K562 (cell line): ENCODE measurements around the gene LPGAT1. TPM values are rescaled to one million over a fixed set of nuclear protein-coding genes. Genes with fewer than 3 reads are reported as not detected.

ENCODE experiments used
- ATAC-seq: fragments of 200-7000 bp; cut with Tn5 transposase; 3 replicates; pipeline ENCODE4 v1.9.1; 2020; ENCODE audit warnings: moderate library complexity
- BruUV-seq: library from RNA; stranded (reverse); fragments of 400-500 nt; replicated peaks from 2 replicates; lab custom pipeline; 2021; lab: Mats Ljungman, UMichigan
- CTCF ChIA-PET: fragments of 300-600 bp; formaldehyde crosslinking; extraction: SDS; loops from one replicate; lab custom pipeline; 2021; ENCODE audit warnings: low intra/inter-chr PET ratio; lab: Yijun Ruan, JAX
- POLR2A ChIA-PET: fragments of 300-600, 350-650 bp; sonication (Branson Sonifier 250); formaldehyde crosslinking; extraction: SDS; loops from one replicate; lab custom pipeline; 2021; ENCODE audit warnings: antibody characterized with exemption, inconsistent platforms; lab: Yijun Ruan, JAX
- DNase-seq, 4 experiments: peaks; one replicate each; pipeline versions ENCODE4 v3.0.0 to v3.0.0-alpha.2; 2011 to 2018; ENCODE audit warnings: low spot score in 3 of 4, mixed read lengths in 3 of 4; ENCODE audit errors: extremely low read depth in 1 of 4
- FAIRE-seq: peaks from 2 replicates; lab custom pipeline; 2011; peaks lifted over from hg19 to GRCh38; lab: Jason Lieb, UNC
- H2AFZ ChIP-seq: 2 replicates; pipeline ENCODE4 v1.6.0; 2011; ENCODE audit warnings: low read depth, low read length, control low read depth, inconsistent platforms
- H3K27ac ChIP-seq: fragments of 200-600 bp; 3 replicates; pipeline ENCODE4 v1.8.0; 2011; ENCODE audit warnings: low read depth, mild to moderate bottlenecking, control low read depth, inconsistent platforms, low read length, moderate library complexity, mixed read lengths; ENCODE audit errors: extremely low read depth
- H3K27me3 ChIP-seq, 2 experiments: fragments of 300-600 bp in 1 of 2; 2 replicates in 1 of 2; 3 replicates in 1 of 2; pipeline versions ENCODE4 v1.6.0 to v1.8.0; 2011; ENCODE audit warnings: inconsistent platforms in 2 of 2, low read length in 2 of 2, mild to moderate bottlenecking in 1 of 2, mixed read lengths in 1 of 2, moderate library complexity in 1 of 2; ENCODE audit not compliant: control insufficient read depth in 2 of 2, insufficient read depth in 2 of 2
- H3K36me3 ChIP-seq: fragments of 300-600 bp; 3 replicates; pipeline ENCODE4 v1.8.0; 2011; ENCODE audit warnings: mild to moderate bottlenecking, low read length, inconsistent platforms; ENCODE audit not compliant: control insufficient read depth, insufficient read depth
- H3K4me1 ChIP-seq, 2 experiments: fragments of 200-600 bp in 1 of 2; replicated peaks in 1 of 2; 2 replicates in 1 of 2; 3 replicates in 1 of 2; pipeline versions ENCODE4 v1.5.1 to v1.8.0; 2011; ENCODE audit warnings: inconsistent platforms in 2 of 2, low read length in 2 of 2, mild to moderate bottlenecking in 1 of 2, mixed read lengths in 1 of 2, moderate library complexity in 1 of 2; ENCODE audit not compliant: control insufficient read depth in 2 of 2, insufficient read depth in 2 of 2
- H3K4me2 ChIP-seq: 2 replicates; pipeline ENCODE4 v1.6.1; 2011; ENCODE audit warnings: low read length, control low read depth, inconsistent platforms, mixed read lengths; ENCODE audit not compliant: insufficient read depth
- H3K4me3 ChIP-seq: fragments of 200-600 bp; sonication (generic), shearing (Covaris generic); 2 replicates; pipeline ENCODE4 v1.5.1; 2016; ENCODE audit warnings: control low read depth, inconsistent platforms
- H3K79me2 ChIP-seq: fragments of 200-600 bp; 3 replicates; pipeline ENCODE4 v1.8.0; 2011; ENCODE audit warnings: low read length, inconsistent platforms; ENCODE audit not compliant: control insufficient read depth, insufficient read depth
- H3K9ac ChIP-seq, 2 experiments: 2 replicates each; pipeline versions ENCODE4 v1.6.0 to v1.6.1; 2011; ENCODE audit warnings: low read depth in 2 of 2, low read length in 2 of 2, control low read depth in 1 of 2, inconsistent platforms in 1 of 2, mild to moderate bottlenecking in 1 of 2, mixed read lengths in 1 of 2; ENCODE audit not compliant: insufficient read depth in 1 of 2
- H3K9me1 ChIP-seq: one replicate; pipeline ENCODE4 v1.6.0; 2011; ENCODE audit warnings: inconsistent platforms, mild to moderate bottlenecking, low read length, moderate library complexity; ENCODE audit not compliant: control insufficient read depth, insufficient read depth
- H3K9me3 ChIP-seq: replicated peaks from 2 replicates; pipeline ENCODE4 v1.5.1; 2011; ENCODE audit warnings: low read depth, low read length, inconsistent platforms; ENCODE audit not compliant: control insufficient read depth, insufficient read depth
- H4K20me1 ChIP-seq: replicated peaks from 2 replicates; pipeline ENCODE4 v1.6.1; 2011; ENCODE audit warnings: low read length, inconsistent platforms, mixed read lengths; ENCODE audit not compliant: control insufficient read depth, insufficient read depth
- CBFA2T2 ChIP-seq: fragments of 450-650 bp; conservative IDR thresholded peaks from 2 replicates; pipeline ENCODE4 v1.6.1; 2017; ENCODE audit warnings: mild to moderate bottlenecking
- CTCFL ChIP-seq: IDR thresholded peaks from 2 replicates; pipeline ENCODE4 v1.6.1; 2011; ENCODE audit warnings: borderline replicate concordance, low read depth, mild to moderate bottlenecking, moderate library complexity, low read length; ENCODE audit not compliant: insufficient read depth, poor library complexity, severe bottlenecking
- DNMT1 ChIP-seq: fragments of 450-650 bp; IDR thresholded peaks from 2 replicates; pipeline ENCODE4 v1.6.1; 2016; ENCODE audit warnings: antibody characterized with exemption, mild to moderate bottlenecking
- GATA2 ChIP-seq: sonication (generic); formaldehyde crosslinking; IDR thresholded peaks from 2 replicates; pipeline ENCODE4 v1.4.0; 2020; ENCODE audit warnings: mild to moderate bottlenecking, missing genetic modification reagents
- HEY1 ChIP-seq: fragments of 250-450 bp; sonication (Bioruptor Pico); IDR thresholded peaks from 2 replicates; pipeline ENCODE4 v1.5.0; 2020; ENCODE audit warnings: mild to moderate bottlenecking, moderate library complexity, borderline replicate concordance
- MAFG ChIP-seq: fragments of 450-650 bp; conservative IDR thresholded peaks from 2 replicates; pipeline ENCODE4 v1.6.1; 2016; ENCODE audit warnings: missing genetic modification characterization, missing compliant biosample characterization
- MCM5 ChIP-seq: fragments of 450-650 bp; IDR thresholded peaks from 2 replicates; pipeline ENCODE4 v1.6.1; 2016; ENCODE audit warnings: low read depth
- PHF8 ChIP-seq: fragments of 200-600 bp; sonication (generic); IDR thresholded peaks from 2 replicates; pipeline ENCODE4 v1.6.1; 2012; ENCODE audit warnings: mixed run types, mild to moderate bottlenecking, inconsistent platforms, low read length, moderate library complexity, borderline replicate concordance
- PML ChIP-seq: IDR thresholded peaks from 2 replicates; pipeline ENCODE4 v1.6.1; 2012; ENCODE audit warnings: low read length, inconsistent platforms
- RAD51 ChIP-seq: fragments of 450-650 bp; IDR thresholded peaks from 2 replicates; pipeline ENCODE4 v1.7.1; 2016; ENCODE audit warnings: low read depth, mild to moderate bottlenecking, borderline replicate concordance
- SUPT5H ChIP-seq: fragments of 450-650 bp; IDR thresholded peaks from 2 replicates; pipeline ENCODE4 v1.6.1; 2016
- ZNF175 ChIP-seq: fragments of 200-800 bp; sonication (Bioruptor generic); IDR thresholded peaks from 2 replicates; pipeline ENCODE4 v1.6.1; 2016; ENCODE audit warnings: low read depth, mild to moderate bottlenecking, missing genetic modification characterization, missing compliant biosample characterization
- ZNF24 ChIP-seq: fragments of 450-650 bp; IDR thresholded peaks from 2 replicates; pipeline ENCODE4 v1.6.1; 2016
- ZNF586 ChIP-seq: fragments of 450-650 bp; formaldehyde crosslinking; conservative IDR thresholded peaks from 2 replicates; pipeline ENCODE4 v1.4.0; 2020; ENCODE audit warnings: mild to moderate bottlenecking, moderate library complexity
- ZNF592 ChIP-seq: fragments of 450-650 bp; IDR thresholded peaks from 2 replicates; pipeline ENCODE4 v1.6.1; 2017; ENCODE audit warnings: antibody characterized with exemption, mild to moderate bottlenecking
- WGBS: fragments of 100-300 bp; shearing (Covaris generic); methylation state at CpG from one replicate; pipeline ENCODE4 v1.1.6; 2016; ENCODE audit warnings: low coverage, mixed read lengths; ENCODE audit not compliant: insufficient coverage; ENCODE audit errors: missing lambda C conversion rate; 5-methylcytosine and 5-hydroxymethylcytosine counted together
- in situ Hi-C: fragments of 300-500 bp; cut with MboI; formaldehyde crosslinking; loops from 4 replicates; pipeline ENCODE4 v1.15.0; 2018; ENCODE audit warnings: inconsistent platforms, mixed read lengths
- intact Hi-C: fragments of 100-400 bp; cut with micrococcal nuclease; formaldehyde crosslinking; loops from 2 replicates; pipeline ENCODE4 v1.14.2; 2022
- polyA plus RNA-seq, 8 experiments: library from polyadenylated mRNA; depleted of rRNA in 4 of 8; stranded (reverse) in 5 of 8; unstranded in 3 of 8; fragments of >200 nt; fragmentation: Nextera tagmentation in 2 of 8; fragmentation: Illumina TruSeq in 1 of 8; extraction: Ambion mirVana in 2 of 8; extraction: Trizol in 1 of 8; gene quantifications; 2 replicates each; pipeline versions ENCODE4 v1.2.1 to v1.2.3, GENCODE V29; 2011 to 2014; ENCODE audit warnings: inconsistent platforms in 1 of 8, missing spikeins in 1 of 8
- total RNA-seq, 7 experiments: library from RNA; depleted of rRNA in 6 of 7; stranded (reverse); fragments of >200 nt in 6 of 7; fragmentation: Illumina TruSeq in 2 of 7; extraction: Trizol in 2 of 7; gene quantifications; 2 replicates each; pipeline versions ENCODE4 v1.2.1 to v1.2.3, GENCODE V29; 2011 to 2021; ENCODE audit warnings: low replicate concordance in 1 of 7
- TF ChIP-seq, protein P1 (sequence below): fragments of 450-650 bp; IDR thresholded peaks from 2 replicates; pipeline ENCODE4 v1.6.1; 2017; ENCODE audit warnings: antibody characterized with exemption

Gene LPGAT1
- total and polyA plus RNA-seq, 9 of the 15 experiments (the other 6 are each of a cell fraction or from before 2014, with no cell fraction given): 5.7 to 31.4 (median 16.3) TPM

DNA sequence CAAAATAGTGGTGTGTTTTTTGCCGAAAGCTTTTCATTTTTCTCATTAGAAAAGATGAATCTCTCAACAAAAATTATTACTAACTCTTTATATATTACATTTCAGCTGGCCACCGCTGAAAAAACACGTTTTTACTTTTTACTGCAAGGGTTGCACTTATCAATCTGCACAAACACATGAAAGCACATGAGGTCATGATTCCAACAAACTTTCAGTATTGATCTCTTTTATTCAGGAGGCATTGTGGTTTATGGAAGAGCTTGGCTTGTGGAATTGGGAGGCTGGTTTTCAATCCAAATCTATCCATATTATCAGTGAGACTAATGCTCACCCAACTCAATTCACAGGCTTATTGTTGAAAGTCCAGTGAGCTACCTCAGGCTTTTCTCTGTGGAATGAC is 20.6 kb upstream of the LPGAT1 start:
- 2% methylated on average over 3 of the region's 3 CpGs for WGBS
- Histone ChIP-seq H3K4me2 (no peak overlapping the region), H4K20me1 (no peaks in the 10 kb centered on the region), H3K79me2 (no peaks in the 10 kb centered on the region), H3K27ac (no peak overlapping the region), H3K36me3 (no peaks in the 10 kb centered on the region), H3K4me3 (no peak overlapping the region), H2AFZ (no peak overlapping the region), H3K9me3 (no peaks in the 10 kb centered on the region; the same call in 1 of the 2 replicates), H3K27me3 (peaks cover 4 to 9% of the 10 kb centered on the region in 2 experiments; a peak in 1 of 5 replicates), H3K4me1 (no peaks in the 10 kb centered on the region), H3K9me1 (no peaks in the 10 kb centered on the region), H3K9ac (no peak overlapping the region)
- no TSS peak for BruUV-seq
- no peak for TF ChIP-seq HEY1 (CRISPR knock-in tag)
- TF ChIP-seq RAD51: no peak
- TF ChIP-seq DNMT1: no peak
- TF ChIP-seq ZNF592: no peak
- no peak for TF ChIP-seq CBFA2T2
- TF ChIP-seq MAFG: no peak
- TF ChIP-seq PHF8: no peak
- TF ChIP-seq ZNF24: no peak
- no peak for TF ChIP-seq GATA2 (CRISPR knock-in tag)
- TF ChIP-seq PML: no peak
- no peak for TF ChIP-seq ZNF175 (CRISPR knock-in tag)
- no peak for TF ChIP-seq ZNF586 (CRISPR knock-in tag)
- TF ChIP-seq, protein P1, sequence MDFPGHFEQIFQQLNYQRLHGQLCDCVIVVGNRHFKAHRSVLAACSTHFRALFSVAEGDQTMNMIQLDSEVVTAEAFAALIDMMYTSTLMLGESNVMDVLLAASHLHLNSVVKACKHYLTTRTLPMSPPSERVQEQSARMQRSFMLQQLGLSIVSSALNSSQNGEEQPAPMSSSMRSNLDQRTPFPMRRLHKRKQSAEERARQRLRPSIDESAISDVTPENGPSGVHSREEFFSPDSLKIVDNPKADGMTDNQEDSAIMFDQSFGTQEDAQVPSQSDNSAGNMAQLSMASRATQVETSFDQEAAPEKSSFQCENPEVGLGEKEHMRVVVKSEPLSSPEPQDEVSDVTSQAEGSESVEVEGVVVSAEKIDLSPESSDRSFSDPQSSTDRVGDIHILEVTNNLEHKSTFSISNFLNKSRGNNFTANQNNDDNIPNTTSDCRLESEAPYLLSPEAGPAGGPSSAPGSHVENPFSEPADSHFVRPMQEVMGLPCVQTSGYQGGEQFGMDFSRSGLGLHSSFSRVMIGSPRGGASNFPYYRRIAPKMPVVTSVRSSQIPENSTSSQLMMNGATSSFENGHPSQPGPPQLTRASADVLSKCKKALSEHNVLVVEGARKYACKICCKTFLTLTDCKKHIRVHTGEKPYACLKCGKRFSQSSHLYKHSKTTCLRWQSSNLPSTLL: no peak
- TF ChIP-seq MCM5: no peak
- no peak for TF ChIP-seq CTCFL
- no peak for TF ChIP-seq SUPT5H
- DNase-seq (no peak), FAIRE-seq (no peak), ATAC-seq (no peak)
- intact Hi-C loops (no loop called here), in situ Hi-C loops (no loop called here)
- POLR2A ChIA-PET: interaction anchor here (1.6 kb wide), 1 partner anchor 10 kb away, joined by 6 read pairs; no protein-coding TSS in a partner anchor
- CTCF ChIA-PET: no interaction called here
